HUES6 (cell line): ENCODE results near the gene ANKRD20A1.
"Not testable (repeated sequence)": the region's sequence is repeated elsewhere in the genome, so short reads cannot be mapped to it uniquely, and the experiment has no call there.

Experiments used
- H3K27ac ChIP-seq: 2 replicates; pipeline ENCODE4 v1.7.0; 2013; ENCODE audit warnings: low read depth, mild to moderate bottlenecking, low read length, inconsistent platforms
- H3K27me3 ChIP-seq: 2 replicates; pipeline ENCODE4 v1.6.1; 2013; ENCODE audit warnings: low read length; ENCODE audit not compliant: control insufficient read depth, insufficient read depth
- H3K36me3 ChIP-seq: 2 replicates; pipeline ENCODE4 v1.6.1; 2013; ENCODE audit warnings: low read length; ENCODE audit not compliant: control insufficient read depth, insufficient read depth
- H3K4me1 ChIP-seq: 2 replicates; pipeline ENCODE4 v1.6.1; 2013; ENCODE audit warnings: low read length; ENCODE audit not compliant: control insufficient read depth, insufficient read depth
- H3K4me3 ChIP-seq: 2 replicates; pipeline ENCODE4 v1.5.1; 2013; ENCODE audit warnings: low read depth, low read length
- H3K9ac ChIP-seq: one replicate; pipeline ENCODE4 v1.6.1; 2013; ENCODE audit warnings: mild to moderate bottlenecking, low read length
- H3K9me3 ChIP-seq: 2 replicates; pipeline ENCODE4 v1.6.1; 2013; ENCODE audit warnings: low read depth, low read length; ENCODE audit not compliant: control insufficient read depth, insufficient read depth

The ANKRD20A1 gene

GRCh38 chr9:67858871-67859270 is at the start of gene ANKRD20A1:
ANKRD20A1 (plus strand) TSS chr9:67858931; CDS start chr9:67859427, 496 bp downstream.
- H3K9me3 ChIP-seq, H3K4me3 ChIP-seq, H3K27ac ChIP-seq, H3K4me1 ChIP-seq, H3K9ac ChIP-seq, H3K36me3 ChIP-seq, H3K27me3 ChIP-seq: not testable (repeated sequence)

GRCh38 chr9:67832088-67832487 is 26.6 kb upstream of the ANKRD20A1 start:
- not testable (repeated sequence) for H3K9ac ChIP-seq, H3K9me3 ChIP-seq, H3K36me3 ChIP-seq, H3K27ac ChIP-seq, H3K27me3 ChIP-seq, H3K4me3 ChIP-seq, H3K4me1 ChIP-seq
